ENCODE data around the gene NDUFAF8.

- TF ChIP-seq CTCF (IDR thresholded peaks at IDR 0.05) = no peak
- TF ChIP-seq ZFX (IDR thresholded peaks at IDR 0.05; ENCODE audit: borderline replicate concordance) = no peak
Measured at GRCh38 chr17:81221371-81221841, 17.7 kb upstream of the NDUFAF8 start.
